Measurements from ENCODE around the gene ANKRD17.

The ANKRD17 gene

GRCh38 chr4:73103799-73104503 is 154.6 kb downstream of the ANKRD17 start:
- DNase-seq: peak; percentile 2

GRCh38 chr4:73099143-73099542 is 159.5 kb downstream of the ANKRD17 start:
- no peak for DNase-seq

DNA sequence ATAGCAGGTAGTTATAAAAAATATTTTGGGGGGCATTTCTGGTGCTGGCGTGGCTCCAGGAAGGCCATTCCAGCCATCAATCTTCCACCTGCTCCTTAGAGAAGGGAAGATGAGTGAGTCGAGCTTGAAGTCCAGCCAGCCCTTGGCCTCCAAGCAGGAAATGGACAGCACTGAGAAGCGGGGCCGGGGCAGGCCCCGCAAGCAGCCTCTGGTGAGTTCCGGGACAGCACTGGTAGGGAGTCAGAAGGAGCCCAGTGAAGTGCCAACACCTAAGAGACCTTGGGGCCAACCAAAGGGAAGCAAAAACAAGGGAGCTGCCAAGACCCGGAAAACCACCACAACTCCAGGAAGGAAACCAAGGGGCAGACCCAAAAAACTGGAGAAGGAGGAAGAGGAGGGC is 159.9 kb downstream of the ANKRD17 start:
- no peak for DNase-seq

- no peak for DNase-seq
Observed at GRCh38 chr4:73098016-73098415, 160.6 kb downstream of the ANKRD17 start.

- DNase-seq: no peak
Observed at GRCh38 chr4:73092868-73093267, 165.7 kb downstream of the ANKRD17 start.

DNA sequence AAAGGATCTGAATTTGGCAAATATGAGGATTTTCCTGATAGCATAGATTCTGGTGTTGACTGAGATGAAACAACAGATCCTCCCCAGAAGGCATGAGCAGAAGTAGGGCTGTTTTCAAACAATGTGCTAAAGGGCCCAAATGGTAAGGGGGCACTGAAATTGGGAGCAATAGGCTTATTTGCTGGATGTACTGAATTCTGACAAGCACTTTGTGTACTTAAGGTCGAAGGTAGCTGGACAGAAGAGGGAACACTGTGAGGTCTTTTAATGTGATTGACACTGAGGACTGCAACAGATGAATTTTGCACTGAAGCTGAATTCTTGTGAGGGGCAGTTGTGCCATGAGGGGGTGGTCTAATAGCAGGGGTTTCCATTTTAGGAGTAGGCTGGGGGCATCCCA is 167.9 kb downstream of the ANKRD17 start:
- DNase-seq: no peak

GRCh38 chr4:73087871-73088270 is 170.7 kb downstream of the ANKRD17 start:
- DNase-seq: no peak

GRCh38 chr4:73086095-73086868 is 172.3 kb downstream of the ANKRD17 start:
- DNase-seq: no peak

- no peak for DNase-seq
Observed at GRCh38 chr4:73080789-73081188, 177.8 kb downstream of the ANKRD17 start.

GRCh38 chr4:73075832-73076231 is 182.8 kb downstream of the ANKRD17 start:
- no peak for DNase-seq

- no peak for DNase-seq
Observed at GRCh38 chr4:73070074-73070390, 188.6 kb downstream of the ANKRD17 start.

DNA sequence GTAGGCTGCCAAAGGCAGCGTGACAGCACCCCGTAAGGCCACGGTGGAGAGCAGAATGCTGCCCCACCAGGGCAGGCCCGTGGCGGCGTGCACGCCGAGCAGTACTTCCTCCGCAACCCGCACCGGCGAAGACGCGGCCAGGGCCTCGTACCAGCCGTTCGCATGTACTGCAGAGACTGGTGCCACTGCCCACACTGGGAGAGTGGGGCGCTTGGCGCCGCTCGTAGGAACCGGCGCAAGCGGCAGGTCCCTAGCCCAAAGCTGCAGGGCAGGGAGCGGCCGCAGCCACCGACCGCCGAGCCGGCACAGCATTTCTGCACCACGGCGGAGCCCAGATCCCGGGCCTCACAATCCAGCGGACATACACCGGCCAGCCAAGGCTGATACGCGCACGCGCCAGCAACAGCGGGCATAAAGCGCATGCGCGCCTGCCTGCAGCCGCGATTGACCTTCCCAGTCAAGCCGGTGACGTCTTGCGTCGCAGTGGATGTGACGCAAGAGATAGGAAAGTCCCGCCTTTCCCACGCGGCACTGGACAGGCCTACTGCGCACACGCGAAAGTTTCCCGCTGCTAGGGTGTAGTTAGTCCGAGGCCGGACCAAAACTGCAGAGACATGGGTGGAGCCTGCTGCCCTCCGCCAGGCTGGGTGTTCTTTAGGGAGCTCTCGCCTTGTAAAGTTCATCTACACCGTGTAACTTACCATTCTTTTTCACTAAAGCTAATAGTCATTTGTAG is 189.1 kb downstream of the ANKRD17 start, which contains the start of gene COX18:
COX18 (minus strand) TSS at position 379 of the 736 bp plus-strand sequence; CDS start at position 312, 67 bp downstream.
- peak; percentile 98 for DNase-seq

DNA sequence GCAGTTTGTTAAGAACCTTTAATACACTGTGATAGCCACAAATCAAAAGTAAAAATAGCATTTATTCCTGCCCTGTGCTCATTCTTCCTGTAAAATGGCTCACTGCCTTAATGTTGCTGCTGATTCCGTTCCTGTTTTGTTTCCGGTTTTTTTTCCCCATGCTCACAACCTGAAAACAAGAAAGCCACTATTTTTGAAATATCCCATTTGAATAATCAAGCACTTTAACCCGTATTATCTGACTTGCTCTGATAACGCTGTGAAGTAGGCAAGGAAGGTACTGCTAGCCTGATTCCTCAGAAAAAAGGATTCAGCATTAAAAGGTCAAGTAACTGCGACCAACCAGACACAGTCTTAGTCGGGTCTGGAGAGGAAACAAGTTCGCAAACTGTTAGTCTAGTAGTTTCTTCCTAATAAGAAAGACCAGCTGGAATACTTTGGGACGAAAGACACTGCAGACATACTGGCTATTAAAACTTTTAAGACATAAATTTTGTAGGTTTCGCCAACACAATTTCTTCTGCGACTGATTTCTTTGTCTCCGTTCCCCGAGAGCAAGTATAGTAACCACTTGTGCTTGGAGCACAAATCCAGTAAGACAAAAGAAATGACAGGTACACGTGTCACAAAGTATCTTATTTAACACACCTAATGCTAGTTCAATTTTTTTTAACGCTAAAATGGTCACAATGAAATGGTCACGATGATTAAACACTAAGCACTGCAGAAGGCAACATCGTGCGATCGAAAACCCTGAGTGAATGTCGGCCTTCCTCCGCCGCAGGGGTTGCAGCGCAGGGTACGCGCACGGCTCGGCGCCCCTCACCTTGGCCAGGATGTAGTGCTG is 189.9 kb downstream of the ANKRD17 start:
- DNase-seq: peak; percentile 26

GRCh38 chr4:73067971-73068394 is 190.6 kb downstream of the ANKRD17 start:
- peak; percentile 7 for DNase-seq

- DNase-seq: no peak
Observed at GRCh38 chr4:73066928-73067327, 191.7 kb downstream of the ANKRD17 start.

DNA sequence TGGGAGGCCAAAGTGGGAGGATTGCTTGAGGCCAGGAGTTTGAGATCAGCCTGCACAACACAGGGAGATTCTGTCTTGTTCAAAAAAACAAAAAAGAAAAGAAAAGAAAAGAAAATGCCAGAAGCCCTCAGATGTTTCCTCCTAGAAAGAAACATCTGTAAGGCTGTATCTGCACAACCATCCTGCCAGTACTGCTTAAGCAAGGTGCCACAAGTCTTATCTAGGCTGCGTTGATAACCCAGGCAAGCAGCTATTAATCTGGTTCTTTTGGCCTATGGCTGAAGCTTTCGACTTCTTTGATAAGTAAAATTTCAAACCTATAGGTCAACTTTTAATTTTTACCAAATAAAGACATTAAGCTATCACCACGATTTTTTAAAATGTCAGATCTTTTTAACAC is 192.2 kb downstream of the ANKRD17 start:
- no peak for DNase-seq

- no peak for DNase-seq
Observed at GRCh38 chr4:73064536-73064935, 194.1 kb downstream of the ANKRD17 start.

DNA sequence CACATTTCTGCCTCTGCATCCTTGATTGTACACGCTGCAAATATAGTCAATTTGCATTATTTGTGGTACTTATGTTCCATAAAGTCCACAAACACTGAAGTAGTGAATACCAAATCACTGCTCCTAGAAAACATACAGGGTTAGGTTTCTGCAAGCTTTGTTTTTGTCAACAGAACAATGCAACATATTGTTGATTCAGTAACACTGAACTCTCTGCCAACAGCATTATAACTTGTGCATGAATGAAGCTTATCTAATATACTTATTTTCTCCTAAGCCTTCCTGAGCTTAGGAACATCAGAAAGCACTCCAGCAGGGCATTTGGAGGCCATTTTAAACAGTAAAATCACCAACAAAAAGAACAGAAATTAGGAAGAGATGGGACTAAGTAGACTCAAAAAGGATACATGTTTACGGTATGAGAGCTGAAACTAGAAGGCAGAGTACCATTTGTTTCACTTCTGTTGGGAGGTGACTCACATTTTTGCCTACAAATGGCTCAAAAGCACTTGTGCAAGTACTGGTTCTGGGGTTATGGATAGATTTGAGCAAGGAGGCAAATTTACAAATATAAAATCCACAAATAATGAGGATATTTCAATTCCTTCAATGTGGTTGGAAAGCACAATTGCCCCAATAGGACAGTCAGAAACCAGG is 203.2 kb downstream of the ANKRD17 start:
- no peak for DNase-seq

- peak; percentile 38 for DNase-seq
Observed at GRCh38 chr4:73053974-73054480, 204.6 kb downstream of the ANKRD17 start.

DNA sequence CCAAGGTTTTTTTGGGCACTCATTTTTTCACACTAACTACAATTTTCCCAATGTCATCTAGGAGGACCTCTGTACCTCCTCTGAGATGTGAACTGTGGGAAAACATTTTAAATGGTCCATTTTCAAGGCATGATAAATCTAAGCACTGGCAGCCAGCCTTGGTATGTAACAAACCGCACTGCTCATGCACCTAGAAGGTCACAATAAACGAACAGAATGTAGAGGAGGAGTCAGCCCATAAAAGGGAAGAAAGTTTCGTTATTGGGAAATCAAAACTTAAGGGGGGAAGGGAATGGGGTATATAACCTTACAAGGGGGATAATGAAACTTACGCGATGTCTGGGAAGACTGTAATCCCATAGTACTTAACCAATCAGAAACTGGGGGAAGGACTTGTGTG is 205.5 kb downstream of the ANKRD17 start:
- peak; percentile 20 for DNase-seq

DNA sequence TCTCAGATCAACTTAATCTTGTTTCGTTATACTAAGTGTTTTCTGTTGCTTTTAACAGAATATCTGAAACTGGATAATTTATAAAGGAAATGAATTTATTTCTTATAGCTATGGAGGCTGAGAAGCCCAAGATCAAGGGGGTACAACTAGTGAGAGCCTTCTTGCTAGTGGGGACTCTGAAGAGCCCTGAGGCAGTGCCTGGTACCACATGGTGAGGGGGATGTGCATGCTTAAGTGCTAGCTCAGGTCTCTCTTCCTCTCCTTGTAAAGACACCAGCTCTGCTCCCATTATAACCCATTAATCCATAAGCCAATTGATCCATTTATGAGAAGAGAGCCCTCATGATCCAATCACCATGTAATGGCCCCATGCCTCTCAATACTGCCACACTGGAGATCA is 207.0 kb downstream of the ANKRD17 start:
- DNase-seq: no peak

GRCh38 chr4:73045879-73046278 is 212.7 kb downstream of the ANKRD17 start:
- no peak for DNase-seq

Measured in fibroblast of skin of right quadriceps (primary cell).